SIG-M5 treated with dmso at 0.1 percent for 504 hours (cell line): ENCODE data around the gene SNX30.

Source experiments
- DNase-seq: peaks from one replicate; lab custom pipeline; 2025; ENCODE audit not compliant: unreplicated experiment; lab: John Stamatoyannopoulos, UW

Gene SNX30

GRCh38 chr9:112914524-112914923, 164.0 kb downstream of the SNX30 start:
- DNase-seq: no peak

- DNase-seq: peak; percentile 20
Measured at GRCh38 chr9:112917047-112917986, 166.8 kb downstream of the SNX30 start.

- no peak for DNase-seq
Measured at GRCh38 chr9:112917987-112918362, 167.4 kb downstream of the SNX30 start.

- peak; percentile 78 for DNase-seq
Measured at GRCh38 chr9:112921549-112921948, 171.0 kb downstream of the SNX30 start.
